ENCODE data around the gene MAP4K5. TPM values are rescaled to one million over a fixed set of nuclear protein-coding genes. Genes with fewer than 3 reads are reported as not detected.

Gene MAP4K5
- total RNA-seq, 1 donor: 101 TPM

DNA sequence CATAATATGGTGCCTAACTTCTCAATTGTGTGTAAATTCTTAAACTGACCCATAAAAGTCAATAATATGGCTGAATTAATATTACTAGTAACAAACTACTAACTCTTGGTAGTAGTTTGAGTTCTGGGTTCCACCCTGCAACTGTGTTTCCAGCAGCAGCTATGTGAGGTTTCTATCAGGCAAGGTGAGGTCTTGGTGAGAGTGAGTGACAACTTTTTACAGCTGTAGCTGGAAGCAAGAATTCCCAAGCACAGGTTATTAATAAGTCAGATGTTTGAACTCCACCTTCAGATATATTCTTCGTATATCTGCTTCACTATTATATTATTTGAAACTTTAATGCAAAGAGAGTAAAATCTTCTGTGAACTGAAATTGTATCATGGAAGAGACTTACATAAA is 43.8 kb downstream of the MAP4K5 start:
- no peak overlapping the region for H3K4me3 ChIP-seq (ENCODE audit: low read depth, low read length)
- TF ChIP-seq, protein P1, sequence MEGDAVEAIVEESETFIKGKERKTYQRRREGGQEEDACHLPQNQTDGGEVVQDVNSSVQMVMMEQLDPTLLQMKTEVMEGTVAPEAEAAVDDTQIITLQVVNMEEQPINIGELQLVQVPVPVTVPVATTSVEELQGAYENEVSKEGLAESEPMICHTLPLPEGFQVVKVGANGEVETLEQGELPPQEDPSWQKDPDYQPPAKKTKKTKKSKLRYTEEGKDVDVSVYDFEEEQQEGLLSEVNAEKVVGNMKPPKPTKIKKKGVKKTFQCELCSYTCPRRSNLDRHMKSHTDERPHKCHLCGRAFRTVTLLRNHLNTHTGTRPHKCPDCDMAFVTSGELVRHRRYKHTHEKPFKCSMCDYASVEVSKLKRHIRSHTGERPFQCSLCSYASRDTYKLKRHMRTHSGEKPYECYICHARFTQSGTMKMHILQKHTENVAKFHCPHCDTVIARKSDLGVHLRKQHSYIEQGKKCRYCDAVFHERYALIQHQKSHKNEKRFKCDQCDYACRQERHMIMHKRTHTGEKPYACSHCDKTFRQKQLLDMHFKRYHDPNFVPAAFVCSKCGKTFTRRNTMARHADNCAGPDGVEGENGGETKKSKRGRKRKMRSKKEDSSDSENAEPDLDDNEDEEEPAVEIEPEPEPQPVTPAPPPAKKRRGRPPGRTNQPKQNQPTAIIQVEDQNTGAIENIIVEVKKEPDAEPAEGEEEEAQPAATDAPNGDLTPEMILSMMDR (IDR thresholded peaks at IDR 0.05; ENCODE audit: insufficient read depth, low read length): no peak
- DNase-seq (ENCODE audit: low read depth): no peak

DNA sequence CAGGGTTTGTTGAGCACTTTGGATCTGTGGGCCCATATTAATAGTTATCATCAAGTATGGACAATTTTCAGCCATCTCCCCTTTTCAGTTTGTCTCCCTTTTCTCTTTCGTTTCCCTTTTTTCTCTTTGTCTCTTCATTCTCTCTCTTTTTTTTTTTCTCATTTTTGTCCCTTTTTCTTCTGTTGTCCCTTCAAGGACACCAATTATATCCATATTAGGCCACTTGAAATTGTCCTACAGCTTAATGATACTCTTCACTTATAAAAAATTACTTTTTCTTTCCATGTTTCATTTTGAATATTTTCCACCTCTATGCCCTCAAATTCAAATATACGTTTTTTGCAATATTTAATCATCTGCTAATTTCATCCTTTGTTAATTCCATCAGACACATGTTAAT is 53.3 kb downstream of the MAP4K5 start:
- no peak overlapping the region for H3K4me3 ChIP-seq (ENCODE audit: low read depth, low read length)
- DNase-seq (ENCODE audit: low read depth): no peak
- TF ChIP-seq, protein P1 (IDR thresholded peaks at IDR 0.05; ENCODE audit: insufficient read depth, low read length): no peak

DNA sequence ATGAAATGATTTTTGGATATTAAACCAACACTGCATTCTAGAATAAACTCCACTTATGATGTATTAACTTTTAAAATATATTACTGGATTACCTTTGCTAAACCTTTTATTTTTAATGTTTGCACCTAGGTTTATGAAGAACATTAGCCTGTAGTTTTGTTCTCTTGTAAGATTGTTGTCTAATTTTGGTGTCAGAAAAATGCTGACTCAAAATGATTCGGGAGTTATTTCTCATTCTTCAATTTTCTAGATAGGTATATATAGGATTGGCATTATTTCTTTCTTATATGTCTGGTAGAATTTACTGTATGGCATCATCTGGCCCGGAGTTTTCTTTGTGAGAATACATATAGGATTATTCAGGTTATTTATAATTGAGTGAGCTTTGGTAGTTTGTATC is 54.6 kb downstream of the MAP4K5 start:
- TF ChIP-seq, protein P1 (IDR thresholded peaks at IDR 0.05; ENCODE audit: insufficient read depth, low read length): no peak
- no peak for DNase-seq (ENCODE audit: low read depth)

DNA sequence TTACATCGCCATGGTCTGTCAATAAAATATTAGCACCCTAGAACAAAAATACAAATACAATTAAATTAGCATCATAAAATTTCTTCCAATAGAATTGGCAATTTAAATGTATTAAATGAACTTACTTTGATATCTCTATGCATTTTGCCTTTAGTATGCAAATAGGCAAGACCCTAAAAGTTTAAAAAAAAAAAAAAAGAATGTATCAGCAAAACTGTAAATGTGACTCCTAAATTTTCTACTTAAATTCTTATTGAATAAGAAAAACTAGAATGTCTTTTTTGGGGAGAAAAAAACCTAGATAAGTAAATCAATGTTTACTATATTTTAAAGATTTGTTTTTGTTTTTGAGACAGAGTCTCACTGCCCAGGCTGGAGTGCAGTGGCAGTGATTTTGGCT is 56.2 kb downstream of the MAP4K5 start:
- DNase-seq (ENCODE audit: low read depth): no peak
- H3K4me3 ChIP-seq (ENCODE audit: low read depth, low read length): no peak overlapping the region
- TF ChIP-seq, protein P1 (IDR thresholded peaks at IDR 0.05; ENCODE audit: insufficient read depth, low read length): no peak

More for the DNA sequence above, 54.6 kb downstream of the MAP4K5 start:
- no peak overlapping the region for H3K4me3 ChIP-seq (ENCODE audit: low read depth, low read length)

DNA sequence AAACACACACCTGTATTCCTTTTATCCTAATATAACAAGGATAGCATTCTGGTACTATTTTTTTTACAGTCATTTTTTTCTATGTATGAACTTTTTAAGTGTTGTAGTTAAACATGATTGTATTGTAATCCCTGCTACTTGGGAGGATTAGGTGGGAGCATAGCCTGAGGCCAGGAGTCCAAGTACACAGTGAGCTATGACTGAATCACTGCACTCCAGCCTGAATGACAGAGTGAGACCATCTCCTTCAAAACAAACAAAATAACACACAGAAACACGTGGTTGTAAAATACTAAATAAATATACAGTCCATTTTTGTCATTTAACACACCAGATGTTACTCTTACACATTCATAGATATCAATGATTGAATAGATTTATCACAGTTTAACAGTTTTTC is 56.9 kb downstream of the MAP4K5 start:
- no peak overlapping the region for H3K4me3 ChIP-seq (ENCODE audit: low read depth, low read length)
- TF ChIP-seq, protein P1 (IDR thresholded peaks at IDR 0.05; ENCODE audit: insufficient read depth, low read length): no peak
- no peak for DNase-seq (ENCODE audit: low read depth)

DNA sequence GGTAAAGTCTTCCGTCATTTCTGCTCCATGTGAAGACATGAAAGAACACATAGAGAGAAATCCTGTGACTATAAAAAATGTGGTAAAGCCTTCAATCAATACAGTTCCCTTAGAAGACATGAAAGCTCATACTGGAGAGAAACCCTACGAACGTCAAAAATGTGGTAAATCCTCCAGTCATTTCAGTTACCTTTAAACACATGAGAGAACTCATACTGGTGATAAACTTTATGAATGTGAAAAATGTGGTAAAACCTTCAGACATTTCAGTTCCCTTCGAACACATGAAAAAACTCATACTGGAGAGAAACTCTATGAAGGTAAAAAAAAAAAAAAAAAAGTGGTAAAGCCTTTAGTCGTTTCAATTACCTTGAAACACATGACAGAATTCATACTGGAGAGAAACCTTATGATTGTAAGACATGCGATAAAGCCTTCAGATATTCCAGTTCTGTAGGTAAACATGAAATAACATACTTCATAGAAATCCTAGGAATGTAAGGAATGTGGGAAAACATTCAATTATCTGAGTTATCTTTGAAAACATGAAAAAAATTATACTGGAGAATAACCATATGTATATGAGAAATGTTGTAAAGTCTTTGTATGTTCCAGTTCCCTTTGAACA is 60.4 kb downstream of the MAP4K5 start:
- no peak for DNase-seq (ENCODE audit: low read depth)
- no peak overlapping the region for H3K4me3 ChIP-seq (ENCODE audit: low read depth, low read length)
- TF ChIP-seq, protein P1 (IDR thresholded peaks at IDR 0.05; ENCODE audit: insufficient read depth, low read length): no peak

DNA sequence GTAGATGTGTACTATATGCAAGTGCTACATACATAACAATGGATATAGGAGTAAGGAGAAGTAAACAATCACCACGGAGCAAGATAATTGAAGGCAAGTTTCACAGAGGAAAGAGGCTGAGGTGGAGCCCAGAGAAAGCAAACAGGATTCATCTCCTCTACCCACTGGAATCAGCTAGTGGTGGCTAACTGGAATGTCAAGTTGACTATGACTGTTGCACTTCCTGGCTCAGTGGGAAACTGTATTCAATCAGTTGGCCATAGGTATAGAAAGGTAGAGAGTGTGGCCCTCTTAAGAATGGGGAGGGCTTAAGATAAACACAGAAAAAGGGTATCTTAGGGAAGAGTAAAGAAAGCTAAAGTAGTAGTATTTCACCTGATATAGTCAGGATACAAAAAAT is 62.4 kb downstream of the MAP4K5 start:
- DNase-seq (ENCODE audit: low read depth): no peak
- no peak overlapping the region for H3K4me3 ChIP-seq (ENCODE audit: low read depth, low read length)
- TF ChIP-seq, protein P1 (IDR thresholded peaks at IDR 0.05; ENCODE audit: insufficient read depth, low read length): no peak

Data from fibroblast of the aortic adventitia (primary cell).